Endodermal cell (in vitro differentiated cells): ENCODE data around the gene NOP53. TPM values are rescaled to one million over a fixed set of nuclear protein-coding genes. Genes with fewer than 3 reads are reported as not detected.
A peak's percentile ranks its signal among the peaks of the same experiment; 100 is the strongest.
"Not testable (repeated sequence)": the region's sequence is repeated elsewhere in the genome, so short reads cannot be mapped to it uniquely, and the experiment has no call there.

Source experiments
- DNase-seq: peaks from one replicate; pipeline ENCODE4 v3.0.0-alpha.2; 2017
- H3K27ac ChIP-seq: 2 replicates; pipeline ENCODE4 v1.5.1; 2013; ENCODE audit warnings: mild to moderate bottlenecking, low read depth, low read length, moderate library complexity
- H3K27me3 ChIP-seq: 2 replicates; pipeline ENCODE4 v1.6.1; 2013; ENCODE audit warnings: mild to moderate bottlenecking, low read length, moderate library complexity; ENCODE audit not compliant: insufficient read depth, control insufficient read depth, poor library complexity, severe bottlenecking
- H3K36me3 ChIP-seq: 2 replicates; pipeline ENCODE4 v1.7.0; 2013; ENCODE audit warnings: mild to moderate bottlenecking, low read length, moderate library complexity; ENCODE audit not compliant: control insufficient read depth, insufficient read depth
- H3K4me1 ChIP-seq: one replicate; pipeline ENCODE4 v1.7.0; 2013; ENCODE audit warnings: low read length; ENCODE audit not compliant: control insufficient read depth, insufficient read depth
- H3K4me3 ChIP-seq: 2 replicates; pipeline ENCODE4 v1.5.1; 2013; ENCODE audit warnings: mild to moderate bottlenecking, low read length, moderate library complexity
- H3K9ac ChIP-seq: 2 replicates; pipeline ENCODE4 v1.6.1; 2013; ENCODE audit warnings: mild to moderate bottlenecking, low read length, moderate library complexity; ENCODE audit not compliant: poor library complexity, severe bottlenecking; ENCODE audit errors: extremely low read depth
- H3K9me3 ChIP-seq: 2 replicates; pipeline ENCODE4 v1.6.1; 2013; ENCODE audit warnings: mild to moderate bottlenecking, low read length, moderate library complexity; ENCODE audit not compliant: control insufficient read depth
- H3K27ac Mint-ChIP-seq: 2 replicates; pipeline ENCODE4 v1.8.0; 2020; ENCODE audit warnings: mixed read lengths
- H3K27me3 Mint-ChIP-seq: 2 replicates; pipeline ENCODE4 v1.8.0; 2021; ENCODE audit warnings: mild to moderate bottlenecking, mixed read lengths; ENCODE audit not compliant: insufficient read depth
- H3K36me3 Mint-ChIP-seq: 2 replicates; pipeline ENCODE4 v1.8.0; 2020; ENCODE audit warnings: low read depth, mixed read lengths
- H3K4me1 Mint-ChIP-seq: 2 replicates; pipeline ENCODE4 v1.8.0; 2020; ENCODE audit warnings: mixed read lengths
- H3K4me3 Mint-ChIP-seq: 2 replicates; pipeline ENCODE4 v1.8.0; 2020; ENCODE audit warnings: mild to moderate bottlenecking, moderate library complexity, mixed read lengths
- H3K9me3 Mint-ChIP-seq: 2 replicates; pipeline ENCODE4 v1.8.0; 2020; ENCODE audit warnings: mild to moderate bottlenecking, mixed read lengths
- WGBS, 2 experiments: methylation state at CpG; one replicate each; pipeline versions ENCODE4 v1.1.5 to v1.1.7; 2013; ENCODE audit warnings: missing lambda C conversion rate in 2 of 2, mixed read lengths in 1 of 2; ENCODE audit not compliant: insufficient coverage in 1 of 2, insufficient read length in 1 of 2; 5-methylcytosine and 5-hydroxymethylcytosine counted together
- total RNA-seq, 2 donors: library from RNA; stranded (reverse); fragmentation: NEBNext Ultra II Directional in 1 of 2; extraction: Animal tissue kit (Norgen Biotek cat#: 25700) in 1 of 2; gene quantifications; 2 replicates in 1 of 2; 3 replicates in 1 of 2; pipeline ENCODE4 v1.2.1, GENCODE V29; 2021
- TF ChIP-seq, protein P1 (sequence below): fragments of 200-600 bp; sonication (generic); conservative IDR thresholded peaks from 2 replicates; pipeline ENCODE4 v1.5.0; 2021; ENCODE audit warnings: antibody characterized with exemption, mild to moderate bottlenecking

The NOP53 gene
- total RNA-seq, 2 donors from 2014 or later, result 190 to 258 TPM

DNA sequence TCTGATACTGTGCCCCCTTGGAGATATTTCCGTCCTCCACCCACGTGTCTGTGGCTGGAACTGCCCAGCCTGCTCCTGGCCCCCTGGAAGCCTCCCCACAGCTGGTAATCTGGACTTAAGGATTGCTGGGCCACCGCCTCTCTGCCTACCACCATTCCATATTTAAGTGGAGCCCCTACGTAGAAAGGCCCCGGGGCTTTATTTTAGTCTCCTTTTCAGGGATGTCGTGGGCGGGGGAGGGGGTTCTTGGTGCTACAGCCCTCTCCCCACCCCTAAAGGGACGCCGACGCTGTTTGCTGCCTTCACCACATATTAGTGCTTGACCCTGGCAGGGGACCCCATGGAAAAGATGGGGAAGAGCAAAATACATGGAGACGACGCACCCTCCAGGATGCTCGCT, 2.7 kb upstream of the NOP53 start:
- no peaks in the 10 kb centered on the region for H3K9me3 Mint-ChIP-seq
- TF ChIP-seq, protein P1, sequence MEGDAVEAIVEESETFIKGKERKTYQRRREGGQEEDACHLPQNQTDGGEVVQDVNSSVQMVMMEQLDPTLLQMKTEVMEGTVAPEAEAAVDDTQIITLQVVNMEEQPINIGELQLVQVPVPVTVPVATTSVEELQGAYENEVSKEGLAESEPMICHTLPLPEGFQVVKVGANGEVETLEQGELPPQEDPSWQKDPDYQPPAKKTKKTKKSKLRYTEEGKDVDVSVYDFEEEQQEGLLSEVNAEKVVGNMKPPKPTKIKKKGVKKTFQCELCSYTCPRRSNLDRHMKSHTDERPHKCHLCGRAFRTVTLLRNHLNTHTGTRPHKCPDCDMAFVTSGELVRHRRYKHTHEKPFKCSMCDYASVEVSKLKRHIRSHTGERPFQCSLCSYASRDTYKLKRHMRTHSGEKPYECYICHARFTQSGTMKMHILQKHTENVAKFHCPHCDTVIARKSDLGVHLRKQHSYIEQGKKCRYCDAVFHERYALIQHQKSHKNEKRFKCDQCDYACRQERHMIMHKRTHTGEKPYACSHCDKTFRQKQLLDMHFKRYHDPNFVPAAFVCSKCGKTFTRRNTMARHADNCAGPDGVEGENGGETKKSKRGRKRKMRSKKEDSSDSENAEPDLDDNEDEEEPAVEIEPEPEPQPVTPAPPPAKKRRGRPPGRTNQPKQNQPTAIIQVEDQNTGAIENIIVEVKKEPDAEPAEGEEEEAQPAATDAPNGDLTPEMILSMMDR, result no peak
- H3K27me3 Mint-ChIP-seq, result peaks cover 3% of the 10 kb centered on the region
- Histone ChIP-seq H3K4me3 (no peak overlapping the region), H3K9ac (no peak overlapping the region), H3K9me3 (no peaks in the 10 kb centered on the region), H3K27ac (no peak overlapping the region), H3K36me3 (peaks cover 10% of the 10 kb centered on the region), H3K4me1 (no peaks in the 10 kb centered on the region), H3K27me3 (no peaks in the 10 kb centered on the region)
- no peak overlapping the region for H3K27ac Mint-ChIP-seq
- peaks cover 9% of the 10 kb centered on the region for H3K36me3 Mint-ChIP-seq
- peak overlapping the region; percentile 53 for H3K4me3 Mint-ChIP-seq
- DNase-seq, result no peak
- H3K4me1 Mint-ChIP-seq, result no peaks in the 10 kb centered on the region
- WGBS, 2 experiments, result 51 to 77% methylated on average over 5 to 11 of the region's 13 CpGs

DNA sequence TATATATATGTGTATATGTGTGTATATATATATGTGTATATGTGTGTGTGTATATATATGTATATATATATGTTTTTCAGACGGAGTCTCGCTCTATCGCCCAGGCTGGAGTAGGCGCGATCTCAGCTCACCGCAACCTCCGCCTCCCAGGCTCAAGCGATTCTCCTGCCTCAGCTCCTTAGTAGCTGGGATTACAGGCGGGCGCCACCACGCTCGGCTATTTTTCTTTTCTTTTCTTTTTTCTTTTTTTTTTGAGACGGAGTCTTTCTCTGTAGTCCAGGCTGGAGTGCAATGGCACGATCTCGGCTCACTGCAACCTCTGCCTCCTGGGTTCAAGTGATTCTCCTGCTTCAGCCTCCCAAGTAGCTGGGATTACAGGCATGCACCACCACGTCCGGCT, 783 bp downstream of the NOP53 start:
- H3K27me3 Mint-ChIP-seq, DNase-seq, H3K9me3 ChIP-seq, H3K27ac Mint-ChIP-seq, H3K4me1 ChIP-seq, H3K27me3 ChIP-seq, H3K27ac ChIP-seq, H3K4me1 Mint-ChIP-seq, H3K9me3 Mint-ChIP-seq: not testable (repeated sequence)
- Mint-ChIP-seq H3K4me3 (peak overlapping the region; percentile 97), H3K36me3 (peaks cover 30% of the 10 kb centered on the region)
- Histone ChIP-seq H3K36me3 (peaks cover 43% of the 10 kb centered on the region), H3K9ac (peak overlapping the region; percentile 90), H3K4me3 (peak overlapping the region; percentile 80)
- 74 to 81% methylated on average over 6 to 17 of the region's 17 CpGs for WGBS, 2 experiments

DNA sequence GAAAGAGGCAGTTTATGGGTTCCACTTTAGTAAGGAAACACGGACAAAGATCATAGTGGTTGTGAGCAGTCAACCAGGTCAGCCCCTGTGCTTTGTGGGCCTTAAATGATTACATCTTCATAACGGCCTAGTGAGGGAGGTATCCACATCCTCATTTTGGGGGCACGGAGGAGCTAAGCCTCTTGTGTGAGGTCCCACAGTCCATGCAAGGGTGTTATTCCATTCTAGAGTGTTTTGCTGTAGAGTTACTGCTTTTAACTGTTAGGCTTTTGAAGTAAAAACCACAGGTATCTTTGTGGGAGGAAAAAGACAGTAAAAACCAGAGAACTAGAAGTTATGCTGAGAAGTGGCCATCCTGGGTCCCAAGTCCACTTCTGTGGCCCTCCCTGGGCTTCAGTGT, 4.0 kb downstream of the NOP53 start:
- TF ChIP-seq, protein P1, result no peak
- H3K4me3 ChIP-seq, result no peak overlapping the region
- Mint-ChIP-seq H3K27ac (peak overlapping the region; percentile 56), H3K9me3 (no peaks in the 10 kb centered on the region), H3K4me3 (no peak overlapping the region), H3K36me3 (peaks cover 55% of the 10 kb centered on the region), H3K4me1 (no peaks in the 10 kb centered on the region), H3K27me3 (no peaks in the 10 kb centered on the region)
- no peaks in the 10 kb centered on the region for H3K4me1 ChIP-seq
- H3K9ac ChIP-seq, result no peak overlapping the region
- H3K27me3 ChIP-seq, result no peaks in the 10 kb centered on the region
- peaks cover 69% of the 10 kb centered on the region for H3K36me3 ChIP-seq
- no peak for DNase-seq
- H3K9me3 ChIP-seq, result no peaks in the 10 kb centered on the region
- no peak overlapping the region for H3K27ac ChIP-seq
- WGBS, 2 experiments, result 91 to 100% methylated on average over 2 to 3 of the region's 3 CpGs

DNA sequence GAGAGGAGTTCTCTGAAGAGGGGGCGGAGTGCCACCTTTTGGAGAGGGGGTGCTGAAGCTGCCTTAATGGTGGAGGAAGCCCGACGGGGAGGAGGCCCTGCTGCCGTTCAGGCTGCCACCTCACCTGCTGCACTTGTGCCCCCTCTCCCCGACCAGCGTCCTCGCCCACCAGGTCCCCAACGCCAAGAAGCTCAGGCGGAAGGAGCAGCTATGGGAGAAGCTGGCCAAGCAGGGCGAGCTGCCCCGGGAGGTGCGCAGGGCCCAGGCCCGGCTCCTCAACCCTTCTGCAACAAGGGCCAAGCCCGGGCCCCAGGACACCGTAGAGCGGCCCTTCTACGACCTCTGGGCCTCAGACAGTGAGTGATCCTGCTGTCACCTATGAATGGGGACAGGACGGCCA, 5.4 kb downstream of the NOP53 start:
- no peak overlapping the region for H3K27ac ChIP-seq
- no peak for DNase-seq
- no peak overlapping the region for H3K4me3 ChIP-seq
- no peak overlapping the region for H3K9ac ChIP-seq
- TF ChIP-seq, protein P1, result no peak
- H3K4me1 ChIP-seq, result no peaks in the 10 kb centered on the region
- H3K27me3 ChIP-seq, result no peaks in the 10 kb centered on the region
- H3K4me1 Mint-ChIP-seq, result no peaks in the 10 kb centered on the region
- H3K9me3 Mint-ChIP-seq, result no peaks in the 10 kb centered on the region
- H3K4me3 Mint-ChIP-seq, result no peak overlapping the region
- H3K36me3 Mint-ChIP-seq, result peaks cover 55% of the 10 kb centered on the region
- 92 to 96% methylated on average over 10 to 18 of the region's 18 CpGs for WGBS, 2 experiments
- no peak overlapping the region for H3K27ac Mint-ChIP-seq
- no peaks in the 10 kb centered on the region for H3K27me3 Mint-ChIP-seq
- H3K36me3 ChIP-seq, result peaks cover 71% of the 10 kb centered on the region
- H3K9me3 ChIP-seq, result no peaks in the 10 kb centered on the region
